WERI-Rb-1 (cell line): ENCODE results near the gene IL1RAPL2.

Source experiments
- DNase-seq: peaks from one replicate; pipeline ENCODE4 v3.0.0-alpha.2; 2020
- H3K27ac ChIP-seq: fragments of 250-450 bp; sonication (Bioruptor Pico); 2 replicates; pipeline ENCODE4 v1.5.1; 2020; ENCODE audit warnings: mild to moderate bottlenecking, moderate library complexity
- H3K27me3 ChIP-seq: fragments of 250-450 bp; sonication (Bioruptor Pico); 2 replicates; pipeline ENCODE4 v1.5.1; 2021; ENCODE audit warnings: mild to moderate bottlenecking, low read depth, moderate library complexity; ENCODE audit not compliant: insufficient read depth, severe bottlenecking
- H3K36me3 ChIP-seq: fragments of 250-450 bp; sonication (Bioruptor Pico); 2 replicates; pipeline ENCODE4 v1.5.1; 2020; ENCODE audit warnings: mild to moderate bottlenecking, moderate library complexity
- H3K4me3 ChIP-seq: 2 replicates; pipeline ENCODE4 v1.5.1; 2011; ENCODE audit warnings: low read depth, mild to moderate bottlenecking, control low read depth, low read length
- H3K9me3 ChIP-seq: fragments of 250-450 bp; sonication (Bioruptor Pico); 2 replicates; pipeline ENCODE4 v1.5.1; 2021; ENCODE audit warnings: mild to moderate bottlenecking, moderate library complexity; ENCODE audit not compliant: severe bottlenecking
- CTCF ChIP-seq: IDR thresholded peaks from 2 replicates; pipeline ENCODE4 v1.5.1; 2011; ENCODE audit warnings: low read depth, mild to moderate bottlenecking, control low read depth, inconsistent platforms, low read length

The IL1RAPL2 gene

DNA sequence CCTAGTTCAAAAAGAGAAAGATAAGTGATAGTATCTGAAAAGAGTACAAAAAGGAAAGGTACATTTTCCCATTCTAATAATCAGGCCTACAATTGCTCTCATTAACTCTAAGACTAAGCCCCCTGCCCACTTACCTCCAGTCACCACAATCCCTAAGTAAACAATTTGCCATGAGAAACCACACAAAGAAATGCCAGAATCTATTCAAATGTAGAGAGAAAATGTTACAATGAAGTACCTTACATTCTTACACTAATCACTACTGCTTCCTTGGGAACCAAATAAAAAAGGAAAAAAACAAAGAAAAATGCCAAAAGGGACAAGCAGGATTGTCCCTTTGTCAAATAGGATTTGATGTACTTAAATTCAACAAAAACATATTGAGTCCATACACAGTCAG is 1068.2 kb downstream of the IL1RAPL2 start:
- Histone ChIP-seq H3K27me3 (peaks cover 15% of the 10 kb centered on the region), H3K4me3 (no peak overlapping the region), H3K9me3 (no peaks in the 10 kb centered on the region), H3K27ac (no peak overlapping the region), H3K36me3 (no peaks in the 10 kb centered on the region)
- no peak for DNase-seq
- no peak for TF ChIP-seq CTCF

DNA sequence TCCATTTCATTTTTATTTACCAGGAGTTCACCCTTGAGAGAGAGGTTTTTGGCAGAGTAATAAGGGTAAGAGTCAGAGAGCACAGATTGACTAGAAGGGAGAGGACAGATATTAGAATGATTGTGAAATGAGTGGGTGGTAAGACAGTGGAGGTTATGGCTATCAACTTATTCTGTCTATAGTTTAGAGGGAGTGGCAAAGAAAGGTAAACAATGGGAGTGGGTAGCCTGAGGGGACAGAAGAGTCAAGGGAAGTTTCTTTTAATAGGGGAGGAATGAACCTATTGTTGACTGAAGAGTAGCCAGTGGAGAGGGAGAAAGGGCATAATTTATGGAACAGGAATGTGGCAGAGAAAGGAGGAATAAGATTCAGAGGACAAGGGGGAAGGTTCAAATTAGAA is 1069.8 kb downstream of the IL1RAPL2 start:
- Histone ChIP-seq H3K4me3 (no peak overlapping the region), H3K27ac (no peak overlapping the region), H3K9me3 (no peaks in the 10 kb centered on the region), H3K36me3 (no peaks in the 10 kb centered on the region), H3K27me3 (peaks cover 11% of the 10 kb centered on the region)
- no peak for TF ChIP-seq CTCF
- DNase-seq = no peak

GRCh38 chrX:105636667-105637066 is 1070.7 kb downstream of the IL1RAPL2 start:
- Histone ChIP-seq H3K9me3 (no peaks in the 10 kb centered on the region), H3K4me3 (no peak overlapping the region), H3K27ac (no peak overlapping the region), H3K36me3 (no peaks in the 10 kb centered on the region), H3K27me3 (peaks cover 8% of the 10 kb centered on the region)
- DNase-seq = no peak
- TF ChIP-seq CTCF = no peak

DNA sequence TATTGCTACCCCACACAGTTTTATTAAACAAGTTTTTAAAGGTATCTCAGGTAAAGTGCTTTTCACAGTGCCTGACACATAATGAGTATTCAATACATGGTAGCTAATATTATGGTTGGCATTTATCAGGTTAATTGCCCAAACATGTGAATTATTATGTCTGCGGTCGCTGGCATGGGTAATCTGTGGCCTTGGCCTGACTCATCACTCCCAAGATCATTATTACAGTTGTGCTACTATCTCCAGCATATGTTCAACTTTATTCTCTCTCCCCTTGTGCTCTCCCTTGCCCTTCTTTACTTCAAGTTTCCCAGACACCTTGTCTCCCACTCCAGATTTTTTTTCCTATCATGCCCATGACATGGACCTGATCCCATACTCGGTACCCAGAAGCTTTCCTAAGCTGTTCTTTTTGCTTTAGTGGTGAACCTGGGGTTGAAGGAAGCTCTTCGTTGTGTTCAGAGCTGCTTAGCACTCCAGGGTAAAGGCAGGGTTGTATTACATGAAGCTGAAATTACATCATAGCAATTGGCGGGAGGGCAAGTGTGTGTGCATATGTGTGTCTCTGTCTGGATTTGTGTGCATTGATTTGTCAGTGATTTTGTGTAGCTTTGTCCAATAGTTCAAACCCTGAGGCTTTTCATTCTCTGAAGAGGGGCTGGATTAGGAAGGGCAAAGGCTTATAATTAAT is 1079.8 kb downstream of the IL1RAPL2 start:
- Histone ChIP-seq H3K27ac (no peak overlapping the region), H3K27me3 (peaks cover 45% of the 10 kb centered on the region), H3K9me3 (no peaks in the 10 kb centered on the region), H3K4me3 (no peak overlapping the region), H3K36me3 (no peaks in the 10 kb centered on the region)
- no peak for DNase-seq
- TF ChIP-seq CTCF = no peak

DNA sequence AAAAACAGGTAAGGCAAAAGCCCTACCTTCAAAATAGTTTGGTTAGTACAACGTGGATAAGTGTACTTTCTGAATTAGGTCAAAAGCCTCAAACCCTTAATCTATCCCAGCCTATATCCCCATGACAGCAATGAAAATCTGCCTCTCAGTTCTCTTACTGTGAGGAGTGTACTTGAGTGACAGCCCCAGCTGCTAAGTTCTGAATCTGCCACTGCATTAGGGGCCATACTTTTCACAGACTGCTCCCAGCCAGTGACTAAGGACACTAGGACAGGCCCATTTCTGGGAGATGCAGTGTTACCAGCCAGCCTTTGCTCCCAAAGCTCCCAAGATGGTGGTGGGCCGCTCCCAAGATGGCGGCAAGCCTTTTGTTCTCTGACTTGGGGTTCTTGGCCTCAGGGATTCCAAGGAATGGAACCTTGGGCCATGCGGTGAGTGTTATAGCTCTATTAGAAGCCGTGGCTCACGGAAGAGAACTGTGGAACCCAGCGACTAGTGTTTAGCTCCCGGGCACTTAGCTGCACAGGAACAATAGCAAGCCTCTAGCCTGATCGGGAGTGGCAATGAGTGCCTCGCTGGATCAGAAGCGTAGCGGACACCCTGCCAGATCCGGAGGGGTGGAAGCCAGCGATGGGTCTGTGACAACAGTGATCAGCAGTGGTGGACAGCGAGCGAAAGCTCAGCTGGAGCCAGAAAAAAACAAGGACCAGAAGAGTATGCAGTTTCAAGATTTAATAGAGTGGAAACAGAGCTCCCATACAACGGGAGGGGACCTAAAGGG is 1080.8 kb downstream of the IL1RAPL2 start:
- Histone ChIP-seq H3K9me3 (no peaks in the 10 kb centered on the region), H3K36me3 (no peaks in the 10 kb centered on the region), H3K4me3 (no peak overlapping the region), H3K27me3 (peaks cover 49% of the 10 kb centered on the region), H3K27ac (no peak overlapping the region)
- TF ChIP-seq CTCF = no peak
- DNase-seq = no peak
